H1 (cell line): ENCODE measurements around the gene GALNTL6. TPM values are rescaled to one million over a fixed set of nuclear protein-coding genes. Genes with fewer than 3 reads are reported as not detected.

Experiments used
- CTCF ChIA-PET: fragments of 300-600 bp; sonication (Branson Sonifier 250); formaldehyde crosslinking; loops from one replicate; lab custom pipeline; 2021; ENCODE audit not compliant: partially characterized antibody; lab: Charles Lee
- POLR2A ChIA-PET: fragments of 300-600 bp; sonication (Branson Sonifier 250); formaldehyde crosslinking; loops from one replicate; lab custom pipeline; 2021; ENCODE audit warnings: inconsistent platforms; ENCODE audit not compliant: partially characterized antibody; lab: Charles Lee
- DNase-seq, 2 experiments: peaks; one replicate each; pipeline versions ENCODE4 v3.0.0 to v3.0.0-alpha.2; 2010 to 2022; ENCODE audit warnings: low spot score in 2 of 2, low read depth in 1 of 2, mixed read lengths in 1 of 2
- FAIRE-seq: peaks from 2 replicates; lab custom pipeline; 2011; peaks lifted over from hg19 to GRCh38; lab: Jason Lieb, UNC
- H2AFZ ChIP-seq: 2 replicates; pipeline ENCODE4 v1.8.1; 2012; ENCODE audit warnings: low read length, inconsistent platforms
- H2AK5ac ChIP-seq: 2 replicates; pipeline ENCODE4 v1.6.1; 2013; ENCODE audit warnings: low read depth, low read length
- H2BK120ac ChIP-seq: replicated peaks from 2 replicates; pipeline ENCODE3; 2013; ENCODE audit warnings: low read depth, low read length, inconsistent platforms
- H2BK12ac ChIP-seq: 2 replicates; pipeline ENCODE4 v1.6.1; 2013; ENCODE audit warnings: low read depth, low read length
- H2BK15ac ChIP-seq: 2 replicates; pipeline ENCODE4 v1.6.1; 2013; ENCODE audit warnings: low read length
- H2BK20ac ChIP-seq: 2 replicates; pipeline ENCODE4 v1.6.1; 2013; ENCODE audit warnings: low read length
- H2BK5ac ChIP-seq: 2 replicates; pipeline ENCODE4 v1.6.1; 2013; ENCODE audit warnings: low read depth, low read length
- H3K14ac ChIP-seq: 2 replicates; pipeline ENCODE4 v1.6.1; 2013; ENCODE audit warnings: inconsistent platforms; ENCODE audit not compliant: insufficient read length
- H3K18ac ChIP-seq: 2 replicates; pipeline ENCODE4 v1.6.1; 2013; ENCODE audit warnings: low read length; ENCODE audit errors: extremely low read depth
- H3K23ac ChIP-seq: 2 replicates; pipeline ENCODE4 v1.6.1; 2013; ENCODE audit warnings: inconsistent platforms; ENCODE audit not compliant: insufficient read length
- H3K23me2 ChIP-seq: 2 replicates; pipeline ENCODE4 v1.6.1; 2013; ENCODE audit warnings: low read depth, low read length
- H3K27ac ChIP-seq: 2 replicates; pipeline ENCODE4 v1.6.1; 2011; ENCODE audit warnings: low read depth, low read length, inconsistent platforms
- H3K27me3 ChIP-seq, 4 experiments: replicated peaks in 1 of 4; 1 replicate in 1 of 4; 2 replicates in 3 of 4; pipeline versions ENCODE4 v1.6.1 to v1.8.1; 2011 to 2013; ENCODE audit warnings: low read length in 3 of 4, mild to moderate bottlenecking in 3 of 4, inconsistent platforms in 2 of 4, mixed read lengths in 2 of 4, moderate library complexity in 1 of 4; ENCODE audit not compliant: control insufficient read depth in 3 of 4, insufficient read depth in 3 of 4; ENCODE audit errors: extremely low read depth in 1 of 4
- H3K36me3 ChIP-seq, 4 experiments: 2 replicates each; pipeline versions ENCODE4 v1.6.1 to v1.8.1; 2011 to 2013; ENCODE audit warnings: mild to moderate bottlenecking in 4 of 4, low read length in 3 of 4, moderate library complexity in 2 of 4, control low read depth in 1 of 4, inconsistent platforms in 1 of 4; ENCODE audit not compliant: insufficient read depth in 4 of 4, control insufficient read depth in 2 of 4
- H3K4ac ChIP-seq: replicated peaks from 2 replicates; pipeline ENCODE3; 2013; ENCODE audit warnings: low read length, low read depth, mixed read lengths, inconsistent platforms; ENCODE audit not compliant: insufficient read length
- H3K4me1 ChIP-seq, 4 experiments: replicated peaks in 1 of 4; 1 replicate in 1 of 4; 2 replicates in 3 of 4; pipeline versions ENCODE4 v1.6.1 to v1.8.1; 2011 to 2013; ENCODE audit warnings: low read length in 3 of 4, inconsistent platforms in 2 of 4, mixed read lengths in 1 of 4; ENCODE audit not compliant: insufficient read depth in 4 of 4, control insufficient read depth in 3 of 4
- H3K4me2 ChIP-seq, 2 experiments: 2 replicates each; pipeline versions ENCODE4 v1.6.1 to v1.8.1; 2011 to 2013; ENCODE audit warnings: low read depth in 2 of 2, low read length in 2 of 2, control low read depth in 1 of 2, inconsistent platforms in 1 of 2, mild to moderate bottlenecking in 1 of 2; ENCODE audit not compliant: insufficient read depth in 1 of 2
- H3K4me3 ChIP-seq, 4 experiments: fragments of 200-600, 300-600 bp in 1 of 4; sonication (generic), shearing (Covaris generic), sonication (Bioruptor Twin) in 1 of 4; 2 replicates each; pipeline versions ENCODE4 v1.5.1 to v1.8.1; 2011 to 2016; ENCODE audit warnings: low read length in 4 of 4, low read depth in 3 of 4, control low read depth in 2 of 4, inconsistent platforms in 2 of 4, mild to moderate bottlenecking in 2 of 4, mixed read lengths in 1 of 4, moderate library complexity in 1 of 4; ENCODE audit not compliant: insufficient read depth in 2 of 4; ENCODE audit errors: extremely low read depth in 1 of 4
- H3K56ac ChIP-seq: replicated peaks from 2 replicates; pipeline ENCODE3; 2013; ENCODE audit warnings: low read depth, mild to moderate bottlenecking, mixed read lengths, low read length, inconsistent platforms; ENCODE audit not compliant: insufficient read length
- H3K79me1 ChIP-seq: 2 replicates; pipeline ENCODE4 v1.6.1; 2013; ENCODE audit warnings: low read depth, low read length, control low read depth
- H3K79me2 ChIP-seq, 2 experiments: 2 replicates each; pipeline versions ENCODE4 v1.6.1 to v1.8.1; 2012 to 2013; ENCODE audit warnings: low read length in 2 of 2, mild to moderate bottlenecking in 2 of 2, inconsistent platforms in 1 of 2; ENCODE audit not compliant: insufficient read depth in 2 of 2, control insufficient read depth in 1 of 2
- H3K9ac ChIP-seq, 4 experiments: replicated peaks in 1 of 4; 1 replicate in 1 of 4; 2 replicates in 3 of 4; pipeline versions ENCODE4 v1.6.1 to v1.8.1; 2011 to 2013; ENCODE audit warnings: low read depth in 3 of 4, low read length in 3 of 4, control low read depth in 2 of 4, mild to moderate bottlenecking in 2 of 4, moderate library complexity in 2 of 4, inconsistent platforms in 1 of 4; ENCODE audit errors: extremely low read depth in 1 of 4
- H3K9me3 ChIP-seq, 2 experiments: 2 replicates each; pipeline versions ENCODE4 v1.6.1 to v1.8.1; 2012 to 2013; ENCODE audit warnings: mild to moderate bottlenecking in 2 of 2, moderate library complexity in 2 of 2, control low read depth in 1 of 2, inconsistent platforms in 1 of 2, low read depth in 1 of 2, low read length in 1 of 2, mixed read lengths in 1 of 2; ENCODE audit not compliant: insufficient read depth in 2 of 2
- H4K20me1 ChIP-seq, 2 experiments: replicated peaks in 1 of 2; 2 replicates each; pipeline versions ENCODE3 to v1.8.1; 2011 to 2013; ENCODE audit warnings: inconsistent platforms in 2 of 2, low read length in 2 of 2, mild to moderate bottlenecking in 1 of 2; ENCODE audit not compliant: insufficient read depth in 2 of 2, control insufficient read depth in 1 of 2
- H4K5ac ChIP-seq: 2 replicates; pipeline ENCODE4 v1.6.1; 2013; ENCODE audit warnings: low read length, low read depth, mixed read lengths, inconsistent platforms; ENCODE audit not compliant: insufficient read length
- H4K8ac ChIP-seq: 2 replicates; pipeline ENCODE4 v1.8.0; 2013; ENCODE audit warnings: mild to moderate bottlenecking, moderate library complexity, low read length, inconsistent platforms; ENCODE audit not compliant: insufficient read depth; ENCODE audit errors: extremely low read depth
- H4K91ac ChIP-seq: replicated peaks from 2 replicates; pipeline ENCODE3; 2013; ENCODE audit warnings: low read length, mixed read lengths, inconsistent platforms; ENCODE audit not compliant: insufficient read length
- BRCA1 ChIP-seq: IDR thresholded peaks from 2 replicates; pipeline ENCODE4 v1.6.1; 2012; ENCODE audit warnings: low read depth, low read length, improper control_type of control experiment
- CHD1 ChIP-seq: IDR thresholded peaks from 2 replicates; pipeline ENCODE4 v1.6.1; 2012; ENCODE audit warnings: low read depth, low read length, improper control_type of control experiment
- CTBP2 ChIP-seq: IDR thresholded peaks from 2 replicates; pipeline ENCODE4 v1.7.0; 2011; ENCODE audit warnings: borderline replicate concordance, mild to moderate bottlenecking, moderate library complexity, mixed read lengths, low read length; ENCODE audit not compliant: insufficient read depth, insufficient read length
- EGR1 ChIP-seq: IDR thresholded peaks from 2 replicates; pipeline ENCODE4 v1.6.1; 2011; ENCODE audit warnings: low read depth, low read length, borderline replicate concordance
- GABPA ChIP-seq: IDR thresholded peaks from 2 replicates; pipeline ENCODE4 v1.6.1; 2011; ENCODE audit warnings: mild to moderate bottlenecking, low read length, moderate library complexity, borderline replicate concordance; ENCODE audit not compliant: insufficient read depth
- JUN ChIP-seq: IDR thresholded peaks from 2 replicates; pipeline ENCODE4 v1.6.1; 2011; ENCODE audit warnings: low read depth, mild to moderate bottlenecking, improper control_type of control experiment, low read length
- KDM1A ChIP-seq: fragments of 200-600, 300-600 bp; sonication (generic); IDR thresholded peaks from 2 replicates; pipeline ENCODE4 v1.7.1; 2016; ENCODE audit warnings: mild to moderate bottlenecking, low read length, borderline replicate concordance
- SIRT6 ChIP-seq: IDR thresholded peaks from one replicate; pipeline ENCODE4 v1.7.1; 2012; ENCODE audit warnings: low read length, inconsistent platforms
- SIX5 ChIP-seq: IDR thresholded peaks from 2 replicates; pipeline ENCODE4 v1.6.1; 2011; ENCODE audit warnings: mild to moderate bottlenecking, low read depth, low read length
- SUZ12 ChIP-seq: fragments of 200-600 bp; sonication (generic); IDR thresholded peaks from 2 replicates; pipeline ENCODE4 v1.6.1; 2012; ENCODE audit warnings: mild to moderate bottlenecking, inconsistent platforms, low read length, moderate library complexity, mixed read lengths
- TAF7 ChIP-seq: optimal IDR thresholded peaks from 2 replicates; pipeline ENCODE3; 2011; ENCODE audit warnings: low read depth, mild to moderate bottlenecking, inconsistent platforms, low read length, moderate library complexity, borderline replicate concordance
- TBP ChIP-seq: IDR thresholded peaks from 2 replicates; pipeline ENCODE4 v1.6.1; 2011; ENCODE audit warnings: low read depth, low read length, improper control_type of control experiment
- WGBS, 2 experiments: shearing (Covaris generic) in 1 of 2; methylation state at CpG; one replicate each; pipeline versions ENCODE4 v1.1.6 to v1.1.7; 2013 to 2015; ENCODE audit warnings: low lambda C conversion rate in 2 of 2, mixed read lengths in 2 of 2, inconsistent platforms in 1 of 2, low coverage in 1 of 2, missing lambda C conversion rate in 1 of 2; ENCODE audit not compliant: insufficient replicate concordance in 2 of 2, insufficient coverage in 1 of 2, insufficient read length in 1 of 2; ENCODE audit errors: extremely low coverage in 1 of 2, missing lambda C conversion rate in 1 of 2; 5-methylcytosine and 5-hydroxymethylcytosine counted together
- polyA plus RNA-seq, 7 experiments: library from polyadenylated mRNA; depleted of rRNA in 3 of 7; stranded (reverse) in 5 of 7; unstranded in 2 of 7; fragments of >200 nt in 5 of 7; fragments of 200-250 nt in 2 of 7; gene quantifications; 1 replicate in 5 of 7; 2 replicates in 1 of 7; 4 replicates in 1 of 7; pipeline versions ENCODE4 v1.2.1 to v1.2.3, GENCODE V29; 2011 to 2013; ENCODE audit warnings: missing spikeins in 2 of 7, mixed read lengths in 2 of 7
- total RNA-seq: library from RNA; stranded (reverse); fragmentation: NEBNext Ultra II Directional; extraction: Animal tissue kit (Norgen Biotek cat#: 25700); gene quantifications from 2 replicates; pipeline ENCODE4 v1.2.1, GENCODE V29; 2021
- TF ChIP-seq, protein P1 (sequence below): IDR thresholded peaks from 2 replicates; pipeline ENCODE4 v1.6.1; 2012; ENCODE audit warnings: inconsistent platforms
- TF ChIP-seq, protein P2 (sequence below): IDR thresholded peaks from 2 replicates; pipeline ENCODE4 v1.6.1; 2011; ENCODE audit warnings: low read length, improper control_type of control experiment

The GALNTL6 gene
- total and polyA plus RNA-seq, 2 of the 8 experiments (the other 6 are each of a cell fraction or from before 2014, with no cell fraction given): 0.03 to 0.32 TPM

DNA sequence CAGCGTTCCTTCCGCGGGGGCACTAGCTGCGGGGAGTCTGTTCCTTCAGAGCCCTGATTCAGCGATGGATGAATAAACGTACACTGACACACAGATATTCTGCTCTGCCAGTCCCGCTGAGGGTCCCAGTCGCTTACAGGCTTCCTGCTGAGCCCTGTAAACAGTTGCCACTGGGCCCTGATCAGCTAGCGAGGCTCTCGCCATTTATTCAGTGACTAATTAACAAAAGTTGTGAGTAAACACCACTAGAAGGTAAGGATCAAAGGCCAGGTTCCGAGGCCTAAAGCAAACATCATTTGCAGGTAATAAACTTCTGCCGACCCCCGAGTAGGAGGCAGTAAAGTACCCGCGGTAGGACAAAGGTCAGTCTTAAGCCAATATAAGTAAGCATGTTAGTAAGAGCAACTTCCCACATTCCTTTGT lies 912.8 kb downstream of the GALNTL6 start:
- no peak overlapping the region for H3K14ac ChIP-seq
- H3K4me2 ChIP-seq: no peak overlapping the region
- FAIRE-seq (no peak), DNase-seq (no peak)
- H2BK5ac ChIP-seq: no peak overlapping the region
- H3K4ac ChIP-seq: no peak overlapping the region
- CTCF ChIA-PET: interaction anchor here (1.7 kb wide), 1 partner anchor 21 kb away, joined by 3 read pairs; no protein-coding TSS in a partner anchor
- no peaks in the 10 kb centered on the region for H3K23me2 ChIP-seq
- H3K36me3 ChIP-seq: no peaks in the 10 kb centered on the region
- no peak overlapping the region for H2BK15ac ChIP-seq
- no peak overlapping the region for H2AK5ac ChIP-seq
- no peak overlapping the region for H4K8ac ChIP-seq
- no peaks in the 10 kb centered on the region for H4K20me1 ChIP-seq
- no peak overlapping the region for H2BK12ac ChIP-seq
- no peaks in the 10 kb centered on the region for H3K27me3 ChIP-seq
- no peak overlapping the region for H2BK20ac ChIP-seq
- no peak overlapping the region for H3K27ac ChIP-seq
- H3K18ac ChIP-seq: no peak overlapping the region
- no peak overlapping the region for H2AFZ ChIP-seq
- H3K9ac ChIP-seq: no peak overlapping the region
- H3K23ac ChIP-seq: no peak overlapping the region
- POLR2A ChIA-PET: no interaction called here
- no peaks in the 10 kb centered on the region for H3K9me3 ChIP-seq
- no peak overlapping the region for H2BK120ac ChIP-seq
- WGBS, 2 experiments: 73% methylated on average over 15 of the region's 15 CpGs; no CpG with 5 or more reads in 1 of the 2 experiments
- no peak overlapping the region for H4K91ac ChIP-seq
- no peak overlapping the region for H3K56ac ChIP-seq
- H3K79me1 ChIP-seq: no peaks in the 10 kb centered on the region
- H3K79me2 ChIP-seq: no peaks in the 10 kb centered on the region
- peaks cover 0 to 5% (median 2%) of the 10 kb centered on the region in 4 experiments; a peak in 3 of 7 replicates for H3K4me1 ChIP-seq
- no peak overlapping the region for H4K5ac ChIP-seq
- no peak overlapping the region for H3K4me3 ChIP-seq
- TF ChIP-seq, protein P1, sequence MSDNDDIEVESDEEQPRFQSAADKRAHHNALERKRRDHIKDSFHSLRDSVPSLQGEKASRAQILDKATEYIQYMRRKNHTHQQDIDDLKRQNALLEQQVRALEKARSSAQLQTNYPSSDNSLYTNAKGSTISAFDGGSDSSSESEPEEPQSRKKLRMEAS: no peak
- TF ChIP-seq GABPA: no peak
- TF ChIP-seq SIX5: no peak
- TF ChIP-seq TAF7: no peak
- TF ChIP-seq KDM1A: no peak
- TF ChIP-seq, protein P2, sequence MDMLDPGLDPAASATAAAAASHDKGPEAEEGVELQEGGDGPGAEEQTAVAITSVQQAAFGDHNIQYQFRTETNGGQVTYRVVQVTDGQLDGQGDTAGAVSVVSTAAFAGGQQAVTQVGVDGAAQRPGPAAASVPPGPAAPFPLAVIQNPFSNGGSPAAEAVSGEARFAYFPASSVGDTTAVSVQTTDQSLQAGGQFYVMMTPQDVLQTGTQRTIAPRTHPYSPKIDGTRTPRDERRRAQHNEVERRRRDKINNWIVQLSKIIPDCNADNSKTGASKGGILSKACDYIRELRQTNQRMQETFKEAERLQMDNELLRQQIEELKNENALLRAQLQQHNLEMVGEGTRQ: no peak
- no peak for TF ChIP-seq EGR1
- TF ChIP-seq SIRT6: no peak
- no peak for TF ChIP-seq TBP
- TF ChIP-seq JUN: no peak
- TF ChIP-seq CTBP2: no peak
- TF ChIP-seq CHD1: no peak
- TF ChIP-seq BRCA1: no peak
- no peak for TF ChIP-seq SUZ12
